Upper lobe of left lung (tissue), 4 donors: Measurements from ENCODE around the gene RCE1.

Experiments
- CTCF ChIP-seq, 6 experiments: fragments of 450-650 bp in 4 of 6; fragments of 200-600 bp in 2 of 6; sonication (generic) in 2 of 6; IDR thresholded peaks; one replicate each; pipeline ENCODE4 v1.5.1; 2016 to 2019; ENCODE audit warnings: antibody characterized with exemption in 6 of 6
- POLR2A ChIP-seq, 4 donors: fragments of 450-650 bp; IDR thresholded peaks; one replicate each; pipeline ENCODE4 v1.5.1; 2016 to 2017; ENCODE audit warnings: antibody characterized with exemption in 4 of 4, mild to moderate bottlenecking in 2 of 4

- TF ChIP-seq CTCF (IDR thresholded peaks at IDR 0.05) (no peak), POLR2A (IDR thresholded peaks at IDR 0.05) (no peak)
These were observed 10.3 kb downstream of the RCE1 start for GRCh38 chr11:66853242-66854229.
